Large intestine (tissue), 3 donors: ENCODE measurements around the gene CNOT6L. TPM values are rescaled to one million over a fixed set of nuclear protein-coding genes. Genes with fewer than 3 reads are reported as not detected.

Experiments used
- DNase-seq, 2 donors: peaks; one replicate each; pipeline versions ENCODE4 v3.0.0 to v3.0.0-alpha.2; 2013
- H3K27ac ChIP-seq: one replicate; pipeline ENCODE4 v1.5.1; 2013; ENCODE audit warnings: low read length
- H3K27me3 ChIP-seq: 2 replicates; pipeline ENCODE4 v1.6.1; 2013; ENCODE audit warnings: low read length; ENCODE audit not compliant: control insufficient read depth, insufficient read depth
- H3K36me3 ChIP-seq: 2 replicates; pipeline ENCODE4 v1.6.1; 2013; ENCODE audit warnings: low read length; ENCODE audit not compliant: control insufficient read depth, insufficient read depth
- H3K4me1 ChIP-seq: one replicate; pipeline ENCODE4 v1.6.1; 2013; ENCODE audit warnings: low read length; ENCODE audit not compliant: control insufficient read depth, insufficient read depth
- H3K4me3 ChIP-seq: one replicate; pipeline ENCODE4 v1.5.1; 2013; ENCODE audit warnings: low read length
- H3K9me3 ChIP-seq: one replicate; pipeline ENCODE4 v1.6.1; 2013; ENCODE audit warnings: mild to moderate bottlenecking, low read depth, low read length, moderate library complexity; ENCODE audit not compliant: control insufficient read depth
- WGBS: methylation state at CpG from one replicate; pipeline ENCODE4 v1.1.5; 2013; ENCODE audit warnings: low lambda C conversion rate; ENCODE audit not compliant: insufficient coverage; 5-methylcytosine and 5-hydroxymethylcytosine counted together
- polyA plus RNA-seq: library from polyadenylated mRNA; unstranded; fragments of 120-200 nt; gene quantifications from one replicate; pipeline ENCODE4 v1.2.1, GENCODE V29; 2013

CNOT6L gene
- polyA plus RNA-seq, 1 donor: 29.5 TPM

DNA sequence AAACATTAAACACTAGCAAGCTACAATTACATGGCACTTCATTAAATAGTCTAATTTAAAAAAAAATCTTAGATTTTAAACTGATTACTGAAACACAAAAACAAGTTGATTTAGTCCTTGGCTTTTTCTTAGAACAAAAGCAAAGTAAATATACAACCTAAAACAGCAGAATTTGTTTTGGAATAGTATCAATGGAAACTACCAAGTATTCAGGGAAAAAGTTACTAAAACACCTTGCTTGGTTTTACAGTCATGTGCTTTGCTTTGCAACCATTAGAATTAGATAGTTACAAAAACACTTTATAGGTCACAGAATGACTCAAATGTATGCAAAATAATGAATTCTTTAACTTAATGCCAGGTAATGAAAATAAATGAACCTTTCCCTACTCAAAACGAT is 105.3 kb downstream of the CNOT6L start:
- 86% methylated on average over 1 of the region's 1 CpG for whole genome bisulfite sequencing
- H3K36me3 ChIP-seq: peaks cover 8% of the 10 kb centered on the region
- peaks cover 5% of the 10 kb centered on the region for H3K4me1 ChIP-seq
- H3K9me3 ChIP-seq: no peaks in the 10 kb centered on the region
- no peak for DNase-seq
- no peak overlapping the region for H3K4me3 ChIP-seq
- H3K27me3 ChIP-seq: no peaks in the 10 kb centered on the region
- no peak overlapping the region for H3K27ac ChIP-seq

DNA sequence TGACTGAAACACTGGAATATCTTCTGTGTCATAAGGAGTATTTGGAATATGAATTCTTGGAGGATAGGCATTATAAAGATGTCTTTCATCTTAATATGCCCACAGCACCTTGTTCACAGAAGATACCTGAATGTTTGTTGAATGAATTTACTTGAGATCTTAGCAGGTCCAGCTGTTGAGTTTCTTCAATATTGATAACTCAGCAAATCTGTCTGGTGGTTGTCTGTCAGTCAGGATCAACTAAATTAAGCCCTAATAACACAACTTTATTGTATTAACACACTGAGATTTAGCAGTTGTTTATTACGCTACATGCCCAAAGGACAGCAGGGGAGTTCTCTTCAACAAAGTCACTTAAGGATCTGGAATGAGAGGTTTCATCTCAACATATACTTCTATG is 106.5 kb downstream of the CNOT6L start:
- no peak for DNase-seq
- H3K27ac ChIP-seq: no peak overlapping the region
- H3K36me3 ChIP-seq: peaks cover 6% of the 10 kb centered on the region
- H3K27me3 ChIP-seq: no peaks in the 10 kb centered on the region
- no CpG with 5 or more reads among the region's 1 CpG for WGBS
- no peak overlapping the region for H3K4me3 ChIP-seq
- H3K9me3 ChIP-seq: no peaks in the 10 kb centered on the region
- H3K4me1 ChIP-seq: peaks cover 5% of the 10 kb centered on the region

DNA sequence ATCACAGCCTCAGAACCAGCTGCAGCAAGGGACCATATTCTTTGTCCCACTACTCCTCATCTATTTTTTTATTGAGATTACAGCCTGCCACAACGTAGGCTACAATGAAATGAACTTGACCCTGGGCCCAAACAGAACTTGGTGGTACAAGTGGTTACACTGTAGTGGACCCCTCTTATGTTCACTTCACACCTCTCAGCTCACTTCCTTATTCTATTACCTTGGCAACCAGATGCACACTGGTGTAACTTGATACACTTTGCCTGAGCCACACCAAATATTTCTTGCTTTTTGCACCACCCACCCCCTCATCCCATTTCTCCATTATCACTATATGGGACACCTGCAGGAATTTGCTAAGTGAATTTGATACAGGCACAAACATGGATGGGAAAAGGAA is 107.7 kb downstream of the CNOT6L start:
- no peak for DNase-seq
- WGBS: no CpG with 5 or more reads among the region's 1 CpG

DNA sequence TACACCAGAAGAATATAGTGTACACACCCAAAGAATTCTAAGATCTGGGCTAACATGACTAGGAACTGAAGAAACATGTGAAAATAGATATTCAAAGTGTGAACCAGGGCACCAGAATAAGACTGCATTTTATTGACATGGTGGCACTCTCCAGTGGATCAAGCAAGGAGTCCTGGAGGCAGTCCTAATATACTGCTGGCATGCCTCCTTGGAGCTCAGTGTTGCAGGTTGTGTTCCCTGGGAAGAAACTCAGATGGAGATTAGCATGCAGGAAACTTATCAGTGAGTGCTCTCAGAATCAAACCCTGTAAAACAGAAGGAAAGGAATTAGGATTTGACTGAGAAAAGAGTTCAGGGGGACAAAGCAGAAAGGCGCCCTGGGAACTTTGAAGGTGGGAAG is 108.5 kb downstream of the CNOT6L start:
- no peaks in the 10 kb centered on the region for H3K27me3 ChIP-seq
- no CpG with 5 or more reads among the region's 1 CpG for WGBS
- no peaks in the 10 kb centered on the region for H3K9me3 ChIP-seq
- no peak overlapping the region for H3K27ac ChIP-seq
- H3K4me1 ChIP-seq: peaks cover 5% of the 10 kb centered on the region
- H3K36me3 ChIP-seq: no peaks in the 10 kb centered on the region
- no peak for DNase-seq
- no peak overlapping the region for H3K4me3 ChIP-seq

More for the DNA sequence above, 107.7 kb downstream of the CNOT6L start:
- Histone ChIP-seq H3K9me3 (no peaks in the 10 kb centered on the region), H3K4me1 (peaks cover 5% of the 10 kb centered on the region), H3K36me3 (no peaks in the 10 kb centered on the region), H3K27me3 (no peaks in the 10 kb centered on the region), H3K27ac (no peak overlapping the region), H3K4me3 (no peak overlapping the region)

DNA sequence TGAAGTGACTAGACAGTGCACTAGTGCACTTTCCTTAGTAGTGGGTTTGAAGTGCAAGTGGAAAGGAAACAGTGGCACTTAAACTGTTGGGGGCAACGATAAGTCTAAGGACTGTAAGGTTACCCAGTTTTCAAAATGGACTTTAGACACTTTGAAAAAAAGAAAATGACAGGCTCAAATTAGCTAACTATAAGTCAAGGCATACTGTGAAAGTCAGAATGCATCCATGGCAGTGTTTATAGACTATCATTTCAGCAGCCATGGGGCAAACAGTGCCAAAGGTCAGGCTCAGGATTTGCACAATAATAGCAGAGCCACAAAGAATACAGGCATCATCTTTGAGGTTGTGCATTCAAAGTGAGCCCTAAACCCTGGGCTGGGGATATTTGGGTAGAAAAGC is 109.1 kb downstream of the CNOT6L start:
- Histone ChIP-seq H3K4me1 (peaks cover 5% of the 10 kb centered on the region), H3K36me3 (no peaks in the 10 kb centered on the region), H3K27ac (peak overlapping the region; percentile 27), H3K27me3 (no peaks in the 10 kb centered on the region), H3K4me3 (no peak overlapping the region), H3K9me3 (no peaks in the 10 kb centered on the region)
- 0% methylated on average over 1 of the region's 1 CpG for WGBS
- peak; percentile 55 to 79 for DNase-seq

DNA sequence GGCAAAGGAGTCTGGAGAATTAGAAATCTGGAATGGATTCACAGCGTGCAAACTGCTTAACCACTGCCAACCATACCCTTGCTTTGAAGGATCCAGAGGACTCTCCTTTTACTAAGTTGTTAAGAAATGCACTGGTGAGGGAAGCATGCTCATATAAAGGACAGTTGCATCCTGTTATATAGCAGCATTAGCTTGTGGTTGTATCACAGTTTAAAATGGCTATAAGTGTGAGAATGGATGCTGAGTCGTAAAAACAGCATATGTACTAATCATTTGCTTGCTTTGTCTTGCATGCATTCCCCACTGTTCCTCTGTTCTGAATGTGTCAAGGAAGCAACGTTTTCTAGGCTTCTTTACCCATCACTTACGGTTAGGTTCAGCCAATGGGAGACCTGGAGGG is 112.5 kb downstream of the CNOT6L start:
- Histone ChIP-seq H3K27ac (no peak overlapping the region), H3K4me1 (peaks cover 5% of the 10 kb centered on the region), H3K27me3 (no peaks in the 10 kb centered on the region), H3K4me3 (no peak overlapping the region), H3K9me3 (no peaks in the 10 kb centered on the region), H3K36me3 (no peaks in the 10 kb centered on the region)
- WGBS: no CpG with 5 or more reads among the region's 4 CpGs
- DNase-seq: no peak

DNA sequence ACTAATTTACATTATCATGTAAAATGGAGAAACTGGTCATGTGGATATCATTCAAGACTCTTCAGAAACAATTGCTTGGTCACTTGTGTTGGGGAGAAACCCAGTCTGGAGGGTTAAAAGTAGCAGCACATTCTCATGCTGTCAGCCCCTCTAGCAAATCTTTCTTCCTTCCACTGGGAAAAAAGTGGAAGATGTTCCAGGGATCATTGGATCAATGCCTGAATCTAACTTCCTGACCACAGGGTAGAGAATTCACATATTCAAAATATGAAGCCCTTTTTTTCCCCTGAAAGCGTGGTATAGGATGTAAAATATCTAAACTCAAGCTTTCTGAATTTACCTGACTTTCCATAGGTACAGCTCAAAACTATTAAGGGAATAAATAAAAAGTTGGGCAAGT is 115.5 kb downstream of the CNOT6L start:
- Histone ChIP-seq H3K27me3 (no peaks in the 10 kb centered on the region), H3K4me1 (peaks cover 13% of the 10 kb centered on the region), H3K4me3 (no peak overlapping the region), H3K27ac (no peak overlapping the region), H3K36me3 (no peaks in the 10 kb centered on the region), H3K9me3 (no peaks in the 10 kb centered on the region)
- DNase-seq: no peak
- no CpG with 5 or more reads among the region's 1 CpG for WGBS

DNA sequence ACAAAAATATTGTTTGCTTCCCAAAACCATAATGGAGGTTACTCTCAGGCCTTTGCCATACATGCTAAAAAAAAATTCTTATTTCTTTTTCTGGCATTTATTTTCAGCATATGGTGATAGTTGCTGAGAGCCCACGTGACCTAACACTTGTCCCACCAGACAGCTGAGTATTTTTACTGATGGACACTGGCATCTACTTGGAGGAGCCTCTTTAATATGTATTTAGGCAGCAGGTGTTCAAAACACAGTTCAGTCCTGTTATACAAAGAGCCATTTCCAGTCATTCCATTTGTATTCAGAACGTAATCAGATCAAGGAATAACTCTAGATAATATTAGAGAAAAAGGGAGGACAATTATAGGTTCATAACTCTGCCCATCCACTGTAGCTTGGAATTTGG is 118.0 kb downstream of the CNOT6L start:
- H3K27ac ChIP-seq: no peak overlapping the region
- WGBS: no CpG with 5 or more reads among the region's 2 CpGs
- no peaks in the 10 kb centered on the region for H3K9me3 ChIP-seq
- H3K36me3 ChIP-seq: no peaks in the 10 kb centered on the region
- H3K27me3 ChIP-seq: no peaks in the 10 kb centered on the region
- DNase-seq: no peak
- H3K4me1 ChIP-seq: peaks cover 13% of the 10 kb centered on the region
- no peak overlapping the region for H3K4me3 ChIP-seq

DNA sequence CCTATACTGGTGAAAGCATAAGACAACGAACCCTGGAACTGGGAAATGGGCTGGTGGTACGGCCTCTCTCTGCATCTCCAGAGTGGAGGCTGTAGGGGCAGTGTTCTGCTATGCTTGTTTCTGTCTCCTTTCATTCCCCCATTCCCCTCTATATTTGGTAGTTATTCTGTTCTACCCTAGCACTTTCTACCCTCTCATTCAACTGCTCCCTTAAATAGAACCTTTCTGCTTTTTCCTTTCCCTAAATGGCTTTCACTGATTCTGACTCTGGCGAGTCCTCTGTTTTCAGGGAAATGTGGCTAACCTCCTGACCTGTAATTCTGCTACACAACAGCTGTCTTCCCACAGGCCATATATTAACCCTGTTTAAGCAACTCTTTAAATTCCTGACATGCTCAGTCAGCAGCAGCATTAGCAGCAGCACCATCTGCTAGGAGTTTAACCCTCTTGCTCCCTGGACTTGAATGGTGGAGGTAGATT is 119.4 kb downstream of the CNOT6L start:
- H3K4me1 ChIP-seq: peaks cover 13% of the 10 kb centered on the region
- DNase-seq: peak; percentile 60 to 75
- no peaks in the 10 kb centered on the region for H3K9me3 ChIP-seq
- no CpG with 5 or more reads among the region's 3 CpGs for WGBS
- H3K27me3 ChIP-seq: no peaks in the 10 kb centered on the region
- peak overlapping the region; percentile 19 for H3K27ac ChIP-seq
- H3K36me3 ChIP-seq: no peaks in the 10 kb centered on the region
- no peak overlapping the region for H3K4me3 ChIP-seq

DNA sequence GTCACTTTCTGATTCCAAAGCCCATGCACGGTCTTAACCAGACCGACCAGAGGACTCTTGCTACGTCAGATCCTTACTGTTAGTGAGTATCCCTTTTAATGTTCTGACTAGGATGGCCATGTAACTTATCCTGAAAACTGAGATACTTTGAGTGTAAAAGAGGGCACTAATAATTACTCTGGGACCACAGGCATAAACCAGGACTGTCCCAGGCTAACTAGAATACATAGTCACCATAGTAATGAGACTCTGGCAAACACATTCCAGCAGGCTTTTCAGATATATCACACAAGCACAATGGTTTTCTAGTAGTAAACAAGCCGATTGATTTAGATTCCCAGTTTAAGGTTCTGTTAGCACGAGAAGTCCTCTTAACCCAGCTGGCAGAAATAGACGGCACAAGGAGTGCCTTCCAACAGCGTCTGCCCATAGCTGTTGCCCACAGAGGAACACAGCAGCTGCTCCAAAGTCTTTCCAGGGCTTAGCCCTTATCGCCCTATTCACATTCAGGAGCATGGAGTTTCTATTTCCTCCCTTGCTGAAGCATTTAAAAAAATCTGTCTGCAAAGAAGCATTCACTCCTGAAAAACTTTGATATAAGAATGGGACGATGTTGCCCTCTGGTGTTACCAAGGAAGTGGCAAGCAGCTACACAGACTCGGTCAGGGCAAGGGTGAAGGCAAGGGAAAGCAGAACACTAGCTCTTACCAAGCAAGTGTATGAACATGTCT is 121.1 kb downstream of the CNOT6L start:
- Histone ChIP-seq H3K27me3 (no peaks in the 10 kb centered on the region), H3K4me1 (peaks cover 13% of the 10 kb centered on the region), H3K27ac (peak overlapping the region; percentile 2), H3K4me3 (no peak overlapping the region), H3K9me3 (no peaks in the 10 kb centered on the region), H3K36me3 (no peaks in the 10 kb centered on the region)
- WGBS: no CpG with 5 or more reads among the region's 10 CpGs
- peak; percentile 74 to 82 for DNase-seq

DNA sequence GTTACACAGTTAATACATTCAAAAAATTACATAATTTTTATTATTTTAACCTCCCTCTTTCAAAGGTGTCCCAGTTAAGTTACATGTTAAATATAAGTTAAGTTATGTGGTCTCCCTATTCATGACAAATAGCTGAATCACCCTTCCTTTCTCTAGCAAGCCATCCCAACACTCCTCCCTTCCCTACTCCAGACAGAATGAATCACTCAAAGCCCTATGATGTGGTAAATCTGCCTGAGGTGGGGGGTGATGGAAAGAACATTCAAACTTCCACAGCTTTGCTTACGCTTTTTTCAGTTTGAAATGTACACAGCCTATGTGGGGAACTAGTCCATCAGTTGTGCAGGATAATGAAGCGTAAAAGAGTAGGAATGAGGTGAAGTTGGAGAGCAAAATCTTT is 123.4 kb downstream of the CNOT6L start:
- no peak for DNase-seq
- H3K4me3 ChIP-seq: no peak overlapping the region
- H3K36me3 ChIP-seq: no peaks in the 10 kb centered on the region
- H3K9me3 ChIP-seq: no peaks in the 10 kb centered on the region
- no peak overlapping the region for H3K27ac ChIP-seq
- WGBS: 94% methylated on average over 2 of the region's 2 CpGs
- peaks cover 12% of the 10 kb centered on the region for H3K4me1 ChIP-seq
- H3K27me3 ChIP-seq: no peaks in the 10 kb centered on the region
